HG02840 (cell line): ENCODE measurements around the gene ZFP62.
"Not testable (repeated sequence)": the region's sequence is repeated elsewhere in the genome, so short reads cannot be mapped to it uniquely, and the experiment has no call there.

ENCODE experiments used
- ATAC-seq: cut with Tn5 transposase; IDR thresholded peaks from one replicate; pipeline ENCODE4 v1.9.1; 2021; ENCODE audit warnings: mild to moderate bottlenecking, moderate library complexity, moderate number of reproducible peaks; ENCODE audit not compliant: unreplicated experiment, low FRiP score

ZFP62 gene

DNA sequence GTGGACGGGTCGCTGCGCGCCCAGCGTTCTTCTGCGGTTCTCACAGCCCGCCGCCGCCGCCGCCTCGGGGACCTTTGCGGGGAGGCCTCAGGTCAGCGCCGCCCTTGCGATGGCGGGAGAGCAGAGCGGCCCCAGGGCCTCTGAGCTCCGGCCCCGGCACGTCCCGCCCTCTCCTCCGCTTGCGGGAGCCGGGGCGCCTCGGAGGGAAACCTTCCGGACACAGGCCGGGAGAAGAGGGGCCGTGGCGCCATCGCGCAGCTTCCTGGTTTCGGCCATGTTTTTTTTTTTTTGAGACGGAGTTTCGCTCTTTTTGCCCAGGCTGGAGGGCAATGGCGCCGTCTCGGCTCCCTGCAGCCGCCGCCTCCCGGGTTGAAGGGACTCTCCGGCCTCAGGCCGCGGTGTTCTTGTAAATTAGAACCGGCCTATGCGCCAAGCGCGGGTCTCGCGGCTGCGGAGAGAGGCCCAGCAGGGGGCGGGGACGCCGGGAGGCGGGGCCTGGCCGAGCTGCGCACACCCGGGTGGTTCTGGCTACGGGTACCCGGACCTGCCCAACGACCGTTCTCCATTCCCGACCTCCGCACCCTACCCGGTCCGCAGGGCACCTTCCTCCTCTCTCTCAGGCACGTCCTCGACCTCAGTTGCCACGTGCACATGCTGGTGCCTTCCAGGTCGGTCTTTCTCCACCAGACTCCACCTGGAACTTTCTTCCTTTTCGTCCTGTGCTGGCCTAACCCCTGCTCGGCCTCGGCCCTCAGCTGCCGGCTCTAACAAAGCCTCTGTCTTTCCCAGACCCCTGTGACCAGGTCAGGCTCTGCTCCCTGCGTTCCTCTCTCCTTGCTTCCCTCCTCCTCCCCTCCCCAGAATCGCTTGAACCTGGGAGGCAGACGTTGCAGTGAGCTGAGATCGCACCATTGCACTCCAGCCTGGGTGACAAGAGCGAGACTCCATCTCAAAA, 29.7 kb downstream of the ZFP62 start:
- peak; percentile 82 for ATAC-seq

DNA sequence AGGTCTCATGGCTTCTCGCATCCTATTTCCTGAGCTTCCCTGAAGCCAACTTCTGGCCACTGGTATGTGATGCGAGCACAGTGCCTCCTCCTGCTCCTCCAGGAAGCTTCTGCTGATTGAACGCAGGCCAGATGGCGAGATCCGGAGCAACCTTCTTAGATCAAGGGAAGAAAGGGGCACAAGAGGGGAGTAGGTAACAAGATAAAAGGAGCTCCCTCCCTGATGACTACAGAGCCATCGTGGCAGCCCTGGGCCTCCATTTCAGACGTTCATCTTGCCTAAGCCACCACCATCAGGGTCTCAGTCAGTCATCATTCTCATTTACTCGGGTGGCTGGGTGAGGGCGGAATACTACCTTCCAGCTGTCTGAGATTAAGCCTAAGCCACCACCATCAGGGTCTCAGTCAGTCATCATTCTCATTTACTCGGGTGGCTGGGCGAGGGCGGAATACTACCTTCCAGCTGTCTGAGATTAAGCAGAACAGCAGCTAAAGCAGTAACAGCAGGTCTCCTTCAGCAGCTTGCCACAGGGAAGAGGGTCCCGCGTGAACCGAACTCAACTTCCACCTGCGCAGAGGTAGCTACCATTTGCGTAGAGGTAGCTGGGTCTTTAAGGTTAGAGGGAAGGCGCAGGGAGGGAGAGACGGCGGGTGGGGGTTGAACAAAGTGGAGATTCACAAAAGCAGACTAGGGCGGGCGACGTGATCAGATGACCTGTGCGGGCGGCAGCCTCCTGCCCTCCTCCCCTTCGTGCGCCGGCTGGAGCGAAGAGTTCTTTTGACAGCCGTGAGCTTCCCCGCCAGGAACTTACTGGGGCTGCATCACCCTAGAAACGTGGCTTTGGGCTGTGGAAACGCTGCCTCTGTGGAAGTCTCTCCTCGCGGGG, 30.6 kb downstream of the ZFP62 start:
- ATAC-seq = peak; percentile 32

GRCh38 chr5:180829726-180830125, 31.4 kb downstream of the ZFP62 start:
- ATAC-seq = no peak

- not testable (repeated sequence) for ATAC-seq
Observed at GRCh38 chr5:180828756-180829531, 32.1 kb downstream of the ZFP62 start.

DNA sequence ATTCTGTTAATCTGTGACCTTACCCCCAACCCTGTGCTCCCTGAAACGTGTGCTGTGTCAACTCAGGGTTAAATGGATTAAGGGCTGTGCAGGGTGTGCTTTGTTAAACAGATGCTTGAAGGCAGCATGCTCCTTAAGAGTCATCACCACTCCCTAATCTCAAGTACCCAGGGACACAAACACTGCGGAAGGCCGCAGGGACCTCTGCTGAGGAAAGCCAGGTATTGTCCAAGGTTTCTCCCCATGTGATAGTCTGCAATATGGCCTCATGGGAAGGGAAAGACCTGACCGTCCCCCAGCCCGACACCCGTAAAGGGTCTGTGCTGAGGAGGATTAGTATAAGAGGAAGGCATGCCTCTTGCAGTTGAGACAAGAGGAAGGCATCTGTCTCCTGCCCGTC, 33.7 kb downstream of the ZFP62 start:
- ATAC-seq = not testable (repeated sequence)

DNA sequence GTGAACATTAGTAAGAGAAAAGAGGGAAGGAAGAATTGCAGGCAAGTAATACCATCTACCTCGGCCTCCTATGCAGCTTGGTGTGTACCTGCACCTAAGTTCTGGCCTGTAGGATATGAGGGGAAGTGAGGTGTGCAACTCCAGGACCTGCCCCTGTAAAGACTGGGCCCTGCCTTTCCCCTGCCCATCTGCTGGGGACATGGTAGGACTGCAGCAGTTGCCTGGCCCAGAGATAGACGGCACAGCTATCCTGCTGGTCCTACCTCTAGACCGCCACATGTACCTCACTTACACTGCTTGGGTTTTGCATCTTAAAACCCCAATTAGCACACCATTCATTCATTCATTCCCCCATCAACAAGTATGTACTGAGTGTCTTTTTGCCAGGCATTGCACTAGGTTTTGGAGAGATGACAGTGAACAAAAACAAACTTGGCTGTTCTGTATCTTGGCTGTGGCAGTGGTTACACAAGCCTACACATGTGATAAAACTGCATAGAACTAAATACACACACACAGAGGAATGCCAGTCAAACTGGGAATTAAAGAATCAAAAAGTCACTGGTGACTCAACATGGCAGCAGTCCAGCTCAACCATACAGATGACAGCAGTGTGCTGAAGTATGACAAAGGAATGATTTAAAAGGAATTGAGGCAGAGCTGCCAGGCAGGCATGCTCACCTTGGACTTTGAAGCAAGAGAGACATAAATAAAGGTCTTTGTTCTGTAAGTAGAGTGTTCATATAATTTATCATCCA, 35.1 kb downstream of the ZFP62 start:
- ATAC-seq = no peak

GRCh38 chr5:180824630-180825476, 36.2 kb downstream of the ZFP62 start:
- ATAC-seq = no peak

GRCh38 chr5:180823940-180824629, 37.0 kb downstream of the ZFP62 start:
- ATAC-seq = no peak

- no peak for ATAC-seq
Observed at GRCh38 chr5:180823346-180823745, 37.7 kb downstream of the ZFP62 start.

DNA sequence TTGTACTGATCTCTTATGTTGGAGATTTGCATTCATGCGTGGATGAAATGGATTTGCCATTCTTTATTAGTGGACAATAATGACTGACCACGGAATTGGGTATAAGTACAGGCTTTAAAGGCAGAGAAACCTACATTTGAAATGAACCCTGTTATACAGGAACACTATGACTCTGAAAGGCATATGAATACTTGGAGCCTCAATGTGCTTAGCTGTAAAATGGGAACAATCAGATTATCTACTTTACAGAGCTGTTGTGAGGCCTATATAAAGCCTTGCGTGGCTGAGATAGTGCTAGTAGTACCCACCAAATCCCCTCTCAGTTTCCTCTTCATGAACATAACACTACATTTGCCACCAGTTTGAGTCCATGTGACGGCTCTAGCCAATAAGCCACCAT, 39.5 kb downstream of the ZFP62 start:
- ATAC-seq = no peak

GRCh38 chr5:180820788-180821321, 40.2 kb downstream of the ZFP62 start:
- ATAC-seq = no peak

GRCh38 chr5:180818677-180819341, 42.3 kb downstream of the ZFP62 start:
- no peak for ATAC-seq

GRCh38 chr5:180817893-180818674, 43.0 kb downstream of the ZFP62 start:
- no peak for ATAC-seq

- ATAC-seq = no peak
Observed at GRCh38 chr5:180816608-180817534, 44.2 kb downstream of the ZFP62 start.

- ATAC-seq = no peak
Observed at GRCh38 chr5:180815293-180815917, 45.7 kb downstream of the ZFP62 start.
